Measurements from ENCODE around the gene FOXO3.

FOXO3 gene

DNA sequence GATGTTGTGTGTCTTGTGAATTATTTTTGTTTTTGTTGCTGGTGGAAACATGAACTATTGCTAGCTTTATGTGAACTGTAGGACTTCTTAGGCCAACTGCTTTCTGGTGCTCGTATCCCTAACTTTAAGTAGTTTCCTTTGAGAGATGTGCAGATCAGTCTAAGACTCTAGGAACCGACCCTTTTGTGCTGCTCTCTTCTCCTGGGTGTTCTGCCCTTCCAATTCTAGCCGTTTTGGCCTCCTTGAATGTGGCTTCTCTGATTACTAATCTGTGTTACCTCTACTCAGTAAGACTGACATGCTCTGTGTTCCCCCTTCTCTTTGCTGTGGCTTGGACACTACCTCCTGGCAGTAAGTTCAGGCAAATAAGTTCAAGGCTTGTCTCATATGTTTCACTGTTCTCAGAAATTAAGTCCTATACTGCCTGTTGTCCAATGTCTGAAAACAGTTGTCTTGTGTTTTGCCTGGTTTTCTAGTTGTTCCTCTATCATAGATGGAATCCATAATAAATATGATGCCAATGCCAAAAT is 58.0 kb downstream of the FOXO3 start:
- Histone ChIP-seq H3K36me3 (no peaks in the 10 kb centered on the region), H3K9me3 (ENCODE audit: severe bottlenecking) (no peaks in the 10 kb centered on the region), H3K27ac (no peak overlapping the region), H3K4me3 (ENCODE audit: low read depth, low read length) (no peak overlapping the region), H3K27me3 (ENCODE audit: insufficient read depth, low read depth, severe bottlenecking) (no peaks in the 10 kb centered on the region)
- TF ChIP-seq, protein P1, sequence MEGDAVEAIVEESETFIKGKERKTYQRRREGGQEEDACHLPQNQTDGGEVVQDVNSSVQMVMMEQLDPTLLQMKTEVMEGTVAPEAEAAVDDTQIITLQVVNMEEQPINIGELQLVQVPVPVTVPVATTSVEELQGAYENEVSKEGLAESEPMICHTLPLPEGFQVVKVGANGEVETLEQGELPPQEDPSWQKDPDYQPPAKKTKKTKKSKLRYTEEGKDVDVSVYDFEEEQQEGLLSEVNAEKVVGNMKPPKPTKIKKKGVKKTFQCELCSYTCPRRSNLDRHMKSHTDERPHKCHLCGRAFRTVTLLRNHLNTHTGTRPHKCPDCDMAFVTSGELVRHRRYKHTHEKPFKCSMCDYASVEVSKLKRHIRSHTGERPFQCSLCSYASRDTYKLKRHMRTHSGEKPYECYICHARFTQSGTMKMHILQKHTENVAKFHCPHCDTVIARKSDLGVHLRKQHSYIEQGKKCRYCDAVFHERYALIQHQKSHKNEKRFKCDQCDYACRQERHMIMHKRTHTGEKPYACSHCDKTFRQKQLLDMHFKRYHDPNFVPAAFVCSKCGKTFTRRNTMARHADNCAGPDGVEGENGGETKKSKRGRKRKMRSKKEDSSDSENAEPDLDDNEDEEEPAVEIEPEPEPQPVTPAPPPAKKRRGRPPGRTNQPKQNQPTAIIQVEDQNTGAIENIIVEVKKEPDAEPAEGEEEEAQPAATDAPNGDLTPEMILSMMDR (IDR thresholded peaks at IDR 0.05; ENCODE audit: low read depth, low read length), result no peak
- DNase-seq, result no peak

DNA sequence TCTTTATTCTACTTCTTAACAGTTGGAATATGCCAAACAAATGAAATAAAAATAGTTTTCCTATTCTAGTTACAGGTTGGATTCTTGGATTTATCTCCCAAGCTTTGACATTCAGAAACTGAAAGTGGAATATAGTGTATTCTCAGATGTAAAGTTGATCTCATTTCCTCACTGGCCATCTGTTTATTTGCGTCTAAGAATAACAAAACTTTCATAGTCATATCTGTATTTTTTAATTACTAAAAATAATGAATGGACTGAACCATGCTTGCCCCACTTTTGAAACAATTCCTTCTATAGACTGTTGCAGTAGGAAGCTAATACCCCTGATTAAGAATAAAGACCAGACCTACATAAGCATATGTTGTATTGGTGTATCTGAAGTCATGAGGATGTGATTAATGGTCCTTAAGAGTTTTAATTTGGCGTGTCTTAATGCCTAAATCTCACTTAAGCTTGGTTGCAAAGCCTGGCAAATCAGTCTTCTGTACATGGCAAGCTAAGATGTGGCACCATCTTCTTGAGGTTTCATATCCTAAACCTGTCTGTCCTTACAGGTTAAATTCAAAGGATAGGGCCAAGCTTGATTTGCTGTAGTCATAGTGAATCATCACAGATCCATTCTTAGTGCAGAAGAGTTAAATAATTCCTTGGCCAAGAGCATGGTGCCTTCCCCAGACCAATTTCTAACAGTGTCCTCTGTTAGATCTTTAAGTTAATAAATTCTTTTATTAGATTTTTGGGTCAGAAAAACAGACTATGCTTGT is 58.9 kb downstream of the FOXO3 start:
- H3K27ac ChIP-seq, result no peak overlapping the region
- H3K4me3 ChIP-seq (ENCODE audit: low read depth, low read length), result no peak overlapping the region
- no peaks in the 10 kb centered on the region for H3K9me3 ChIP-seq (ENCODE audit: severe bottlenecking)
- H3K36me3 ChIP-seq, result no peaks in the 10 kb centered on the region
- DNase-seq, result peak; percentile 33
- TF ChIP-seq, protein P1 (IDR thresholded peaks at IDR 0.05; ENCODE audit: low read depth, low read length), result no peak
- no peaks in the 10 kb centered on the region for H3K27me3 ChIP-seq (ENCODE audit: insufficient read depth, low read depth, severe bottlenecking)

DNA sequence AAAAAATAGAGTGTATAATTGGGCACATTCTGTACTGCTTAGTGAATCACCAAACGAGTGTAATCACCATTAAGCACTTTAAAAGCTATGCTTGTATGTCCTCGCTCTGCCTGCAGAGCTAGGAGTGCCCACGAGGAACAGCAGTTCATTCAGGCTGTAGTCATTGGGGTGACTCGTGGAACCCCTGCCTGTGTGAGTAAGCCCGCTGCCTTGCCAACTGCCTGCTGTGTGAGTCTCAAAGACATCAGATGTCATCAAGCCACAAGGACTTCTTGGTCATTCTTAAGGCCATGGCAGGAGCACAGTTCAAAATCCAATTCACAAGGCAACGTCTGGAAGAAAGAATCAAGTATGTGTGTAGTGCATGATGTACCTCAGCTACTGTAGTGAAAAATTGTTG is 60.4 kb downstream of the FOXO3 start:
- no peak for DNase-seq
- TF ChIP-seq, protein P1 (IDR thresholded peaks at IDR 0.05; ENCODE audit: low read depth, low read length), result no peak
- no peak overlapping the region for H3K4me3 ChIP-seq (ENCODE audit: low read depth, low read length)
- H3K27ac ChIP-seq, result no peak overlapping the region
- no peaks in the 10 kb centered on the region for H3K36me3 ChIP-seq
- no peaks in the 10 kb centered on the region for H3K9me3 ChIP-seq (ENCODE audit: severe bottlenecking)
- no peaks in the 10 kb centered on the region for H3K27me3 ChIP-seq (ENCODE audit: insufficient read depth, low read depth, severe bottlenecking)

DNA sequence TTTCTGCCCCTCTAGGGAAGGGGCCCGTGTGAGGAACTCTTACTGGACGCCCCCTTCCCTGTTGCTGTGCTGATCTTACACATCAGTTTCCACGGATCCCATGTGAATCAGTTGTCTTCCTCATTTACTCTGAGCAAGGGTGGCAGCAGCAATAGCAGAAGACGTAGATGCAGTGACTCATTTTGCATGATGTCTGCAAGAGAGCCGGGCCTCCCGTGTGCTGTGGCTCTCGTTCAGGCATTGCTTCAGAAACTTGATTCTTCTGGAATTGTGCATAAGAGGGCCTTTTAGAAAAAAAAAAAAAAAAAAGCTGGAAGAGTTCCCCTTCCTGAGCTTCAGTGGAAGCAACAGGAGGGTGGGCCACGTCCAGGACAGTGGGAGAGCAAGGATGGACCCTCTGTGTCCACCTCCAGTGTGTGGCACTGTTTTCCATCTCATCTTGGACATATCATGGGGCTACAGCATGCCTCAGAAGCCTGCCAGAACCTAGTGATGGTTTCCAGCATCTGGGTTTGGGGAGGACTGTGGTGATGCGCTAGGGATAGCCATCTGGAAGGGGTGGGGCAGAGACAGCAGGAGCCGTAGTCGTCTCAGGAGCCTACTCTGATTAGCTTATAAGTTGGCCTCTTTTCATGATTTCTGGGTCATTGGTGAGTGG is 62.1 kb downstream of the FOXO3 start:
- Histone ChIP-seq H3K27me3 (ENCODE audit: insufficient read depth, low read depth, severe bottlenecking) (no peaks in the 10 kb centered on the region), H3K27ac (no peak overlapping the region), H3K36me3 (no peaks in the 10 kb centered on the region), H3K4me3 (ENCODE audit: low read depth, low read length) (no peak overlapping the region), H3K9me3 (ENCODE audit: severe bottlenecking) (no peaks in the 10 kb centered on the region)
- TF ChIP-seq, protein P1 (IDR thresholded peaks at IDR 0.05; ENCODE audit: low read depth, low read length), result no peak
- peak; percentile 25 for DNase-seq

DNA sequence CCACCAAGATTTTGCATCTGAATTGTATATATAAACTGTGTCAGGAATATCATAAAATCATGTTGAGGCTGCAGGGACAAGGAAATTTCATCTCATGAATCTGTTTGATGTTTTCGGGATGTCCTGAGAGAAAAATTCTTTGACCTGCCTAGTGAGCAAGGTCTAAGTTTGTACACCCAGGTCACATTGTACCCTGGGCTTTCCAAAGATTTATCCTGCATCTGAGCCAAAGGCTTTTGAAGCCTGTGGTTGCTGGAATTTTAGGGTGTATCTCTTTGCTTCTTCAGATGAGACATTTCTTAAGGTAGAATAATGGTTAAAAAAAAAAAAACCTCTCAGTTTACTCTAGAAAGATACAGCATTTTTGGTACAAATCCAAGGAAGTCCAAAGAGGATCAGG is 63.3 kb downstream of the FOXO3 start:
- no peak overlapping the region for H3K4me3 ChIP-seq (ENCODE audit: low read depth, low read length)
- no peaks in the 10 kb centered on the region for H3K27me3 ChIP-seq (ENCODE audit: insufficient read depth, low read depth, severe bottlenecking)
- H3K9me3 ChIP-seq (ENCODE audit: severe bottlenecking), result no peaks in the 10 kb centered on the region
- no peak overlapping the region for H3K27ac ChIP-seq
- TF ChIP-seq, protein P1 (IDR thresholded peaks at IDR 0.05; ENCODE audit: low read depth, low read length), result no peak
- no peaks in the 10 kb centered on the region for H3K36me3 ChIP-seq
- no peak for DNase-seq
